Activated CD4-positive, alpha-beta T cell treated with anti-CD3 and anti-CD28 coated beads for 36 hours (primary cell): ENCODE data around the gene LUC7L. TPM values are rescaled to one million over a fixed set of nuclear protein-coding genes. Genes with fewer than 3 reads are reported as not detected.

ENCODE experiments used
- ATAC-seq: fragments of 200-7000 bp; cut with Tn5 transposase; one replicate; pipeline ENCODE4 v1.10.0; 2021; ENCODE audit warnings: mild to moderate bottlenecking, moderate library complexity
- CTCF ChIA-PET: fragments of 350-600 bp; sonication (Branson Sonifier 250); formaldehyde crosslinking; loops from one replicate; lab custom pipeline; 2021; ENCODE audit warnings: antibody characterized with exemption; lab: Charles Lee
- POLR2A ChIA-PET: fragments of 350-600 bp; sonication (Branson Sonifier 250); formaldehyde crosslinking; loops from one replicate; lab custom pipeline; 2021; ENCODE audit warnings: antibody characterized with exemption, inconsistent platforms; lab: Charles Lee
- DNase-seq: peaks from one replicate; pipeline ENCODE4 v3.0.0-alpha.2; 2020
- H3K27ac Mint-ChIP-seq: one replicate; pipeline ENCODE4 v1.8.0; 2021; ENCODE audit warnings: mixed read lengths
- H3K27me3 Mint-ChIP-seq: one replicate; pipeline ENCODE4 v1.8.0; 2021; ENCODE audit warnings: mixed read lengths
- H3K36me3 Mint-ChIP-seq: one replicate; pipeline ENCODE4 v1.8.0; 2021; ENCODE audit warnings: low read depth, mixed read lengths
- H3K4me1 Mint-ChIP-seq: one replicate; pipeline ENCODE4 v1.8.0; 2021; ENCODE audit warnings: mixed read lengths
- H3K4me3 Mint-ChIP-seq: one replicate; pipeline ENCODE4 v1.8.0; 2021; ENCODE audit warnings: mild to moderate bottlenecking, moderate library complexity, mixed read lengths
- H3K9me3 Mint-ChIP-seq: one replicate; pipeline ENCODE4 v1.8.0; 2021; ENCODE audit warnings: low read depth, mixed read lengths
- intact Hi-C, 2 experiments: fragments of 100-400 bp; cut with DNase I in 1 of 2; cut with micrococcal nuclease in 1 of 2; formaldehyde crosslinking; loops; one replicate each; pipeline versions ENCODE4 v1.14.2 to v1.15.1; 2022 to 2024; cut with DNase I, micrococcal nuclease
- total RNA-seq, 2 experiments: library from RNA; stranded (reverse); gene quantifications; one replicate each; pipeline ENCODE4 v1.2.3, GENCODE V29; 2021

LUC7L gene
- total RNA-seq, 2 experiments from 2014 or later, result 44.6 to 50.1 TPM

GRCh38 chr16:187330-187729, 41.9 kb downstream of the LUC7L start:
- Mint-ChIP-seq H3K27me3 (no peaks in the 10 kb centered on the region), H3K4me1 (peaks cover 4% of the 10 kb centered on the region), H3K27ac (no peak overlapping the region), H3K4me3 (no peak overlapping the region), H3K36me3 (peaks cover 32% of the 10 kb centered on the region), H3K9me3 (no peaks in the 10 kb centered on the region)
- no peak for ATAC-seq
- intact Hi-C loops, result no loop called here
- no peak for DNase-seq
- CTCF ChIA-PET, result interaction anchor here (2.0 kb wide), 1 partner anchor 80 kb away, joined by 9 read pairs; no protein-coding TSS in a partner anchor
- POLR2A ChIA-PET, result no interaction called here

- Mint-ChIP-seq H3K27me3 (no peaks in the 10 kb centered on the region), H3K4me3 (no peak overlapping the region), H3K4me1 (peaks cover 7% of the 10 kb centered on the region), H3K27ac (no peak overlapping the region), H3K9me3 (no peaks in the 10 kb centered on the region), H3K36me3 (peaks cover 21% of the 10 kb centered on the region)
- ChIA-PET CTCF (interaction anchor here (1.2 kb wide), 1 partner anchor 79 kb away, joined by 3 read pairs; no protein-coding TSS in a partner anchor), POLR2A (no interaction called here)
- intact Hi-C loops, result no loop called here
- no peak for ATAC-seq
- DNase-seq, result no peak
Observed at GRCh38 chr16:185691-186090, 43.6 kb downstream of the LUC7L start.

GRCh38 chr16:185213-185612, 44.0 kb downstream of the LUC7L start:
- CTCF ChIA-PET, result interaction anchor here (1.2 kb wide), 1 partner anchor 78 kb away, joined by 3 read pairs; no protein-coding TSS in a partner anchor
- H3K27me3 Mint-ChIP-seq, result no peaks in the 10 kb centered on the region
- ATAC-seq (no peak), DNase-seq (no peak)
- no peak overlapping the region for H3K27ac Mint-ChIP-seq
- POLR2A ChIA-PET, result no interaction called here
- no peak overlapping the region for H3K4me3 Mint-ChIP-seq
- intact Hi-C loops, result no loop called here
- H3K9me3 Mint-ChIP-seq, result no peaks in the 10 kb centered on the region
- H3K4me1 Mint-ChIP-seq, result peaks cover 7% of the 10 kb centered on the region
- H3K36me3 Mint-ChIP-seq, result peaks cover 18% of the 10 kb centered on the region

- H3K27ac Mint-ChIP-seq, result no peak overlapping the region
- ChIA-PET CTCF (interaction anchor here (0.7 to 1.7 kb wide), 10 partner anchors 16 to 158 kb away, joined by 3 to 10 read pairs (median 3); no protein-coding TSS in a partner anchor), POLR2A (no interaction called here)
- H3K4me1 Mint-ChIP-seq, result peaks cover 3% of the 10 kb centered on the region
- intact Hi-C loops, result no loop called here
- DNase-seq (no peak), ATAC-seq (no peak)
- H3K36me3 Mint-ChIP-seq, result peaks cover 4% of the 10 kb centered on the region
- H3K9me3 Mint-ChIP-seq, result no peaks in the 10 kb centered on the region
- peaks cover 14% of the 10 kb centered on the region for H3K27me3 Mint-ChIP-seq
- no peak overlapping the region for H3K4me3 Mint-ChIP-seq
Observed at GRCh38 chr16:183005-183404, 46.2 kb downstream of the LUC7L start.

- H3K27me3 Mint-ChIP-seq, result peaks cover 21% of the 10 kb centered on the region
- no peak for ATAC-seq
- ChIA-PET POLR2A (interaction anchor here (0.6 kb wide), 1 partner anchor 26 kb away, joined by 3 read pairs; no protein-coding TSS in a partner anchor), CTCF (interaction anchor here (0.6 to 1.7 kb wide), 16 partner anchors 10 to 243 kb away, joined by 3 to 10 read pairs (median 3); no protein-coding TSS in a partner anchor)
- no peak overlapping the region for H3K27ac Mint-ChIP-seq
- no peak for DNase-seq
- peaks cover 3% of the 10 kb centered on the region for H3K4me1 Mint-ChIP-seq
- peaks cover 4% of the 10 kb centered on the region for H3K36me3 Mint-ChIP-seq
- H3K9me3 Mint-ChIP-seq, result no peaks in the 10 kb centered on the region
- intact Hi-C loops, result loop anchor here (1.0 kb wide), 5 partner anchors 43 to 128 kb away; partner anchors contain the start of genes NPRL3 (in 1 of the 2), POLR3K (in 1 of the 2) and SNRNP25 (in 1 of the 2)
- H3K4me3 Mint-ChIP-seq, result no peak overlapping the region
Observed at GRCh38 chr16:181565-182021, 47.7 kb downstream of the LUC7L start.

GRCh38 chr16:180681-181564, 48.3 kb downstream of the LUC7L start:
- POLR2A ChIA-PET, result no interaction called here
- peak; percentile 88 for ATAC-seq
- H3K27ac Mint-ChIP-seq, result no peak overlapping the region
- peaks cover 4% of the 10 kb centered on the region for H3K36me3 Mint-ChIP-seq
- H3K4me1 Mint-ChIP-seq, result peaks cover 3% of the 10 kb centered on the region
- H3K4me3 Mint-ChIP-seq, result peak overlapping the region; percentile 39
- CTCF ChIA-PET, result interaction anchor here (0.6 to 1.6 kb wide), 11 partner anchors 11 to 243 kb away, joined by 3 to 9 read pairs (median 3); no protein-coding TSS in a partner anchor
- DNase-seq, result peak; percentile 94
- intact Hi-C loops, result loop anchor here (1.0 kb wide), 5 partner anchors 43 to 128 kb away; partner anchors contain the start of genes NPRL3 (in 1 of the 2), POLR3K (in 1 of the 2) and SNRNP25 (in 1 of the 2)
- no peaks in the 10 kb centered on the region for H3K9me3 Mint-ChIP-seq
- H3K27me3 Mint-ChIP-seq, result peaks cover 21% of the 10 kb centered on the region

- H3K9me3 Mint-ChIP-seq, result no peaks in the 10 kb centered on the region
- intact Hi-C loops, result no loop called here
- H3K36me3 Mint-ChIP-seq, result peaks cover 2% of the 10 kb centered on the region
- peak within 1 kb of the TSS; percentile 51 for H3K4me3 Mint-ChIP-seq
- H3K27ac Mint-ChIP-seq, result no peak within 1 kb of the TSS
- POLR2A ChIA-PET, result no interaction called here
- DNase-seq (peak; percentile 60), ATAC-seq (peak; percentile 14)
- peaks cover 26% of the 10 kb centered on the region for H3K27me3 Mint-ChIP-seq
- H3K4me1 Mint-ChIP-seq, result peaks cover 3% of the 10 kb centered on the region
- CTCF ChIA-PET, result interaction anchor here (0.6 to 1.2 kb wide), 5 partner anchors 47 to 114 kb away, joined by 3 to 9 read pairs (median 3); no protein-coding TSS in a partner anchor
Observed at GRCh38 chr16:180101-180675, 49.1 kb downstream of the LUC7L start, which contains the start of gene HBQ1. Gene HBQ1 (plus strand): TSS chr16:180459. CDS start chr16:180487, 28 bp downstream.

GRCh38 chr16:179211-180092, 49.8 kb downstream of the LUC7L start:
- CTCF ChIA-PET, result interaction anchor here (1.0 to 1.2 kb wide), 3 partner anchors 9 to 72 kb away, joined by 3 to 9 read pairs (median 4); no protein-coding TSS in a partner anchor
- Mint-ChIP-seq H3K36me3 (no peaks in the 10 kb centered on the region), H3K27ac (no peak overlapping the region), H3K9me3 (no peaks in the 10 kb centered on the region), H3K27me3 (peaks cover 32% of the 10 kb centered on the region), H3K4me1 (peaks cover 3% of the 10 kb centered on the region), H3K4me3 (peak overlapping the region; percentile 51)
- ATAC-seq (no peak), DNase-seq (no peak)
- intact Hi-C loops, result no loop called here
- POLR2A ChIA-PET, result no interaction called here

GRCh38 chr16:178668-179015, 50.6 kb downstream of the LUC7L start:
- CTCF ChIA-PET, result interaction anchor here (1.0 kb wide), 1 partner anchor 8 kb away, joined by 4 read pairs; no protein-coding TSS in a partner anchor
- intact Hi-C loops, result no loop called here
- no peaks in the 10 kb centered on the region for H3K9me3 Mint-ChIP-seq

GRCh38 chr16:177981-178667, 51.1 kb downstream of the LUC7L start:
- ChIA-PET POLR2A (no interaction called here), CTCF (interaction anchor here (1.0 to 1.4 kb wide), 3 partner anchors 8 to 113 kb away, joined by 3 to 5 read pairs (median 4); no protein-coding TSS in a partner anchor)
- peaks cover 3% of the 10 kb centered on the region for H3K4me1 Mint-ChIP-seq
- no peak overlapping the region for H3K4me3 Mint-ChIP-seq
- DNase-seq, result no peak
- no peak overlapping the region for H3K27ac Mint-ChIP-seq
- intact Hi-C loops, result no loop called here
- H3K36me3 Mint-ChIP-seq, result no peaks in the 10 kb centered on the region
- no peaks in the 10 kb centered on the region for H3K9me3 Mint-ChIP-seq
- H3K27me3 Mint-ChIP-seq, result peaks cover 40% of the 10 kb centered on the region
- no peak for ATAC-seq

More at GRCh38 chr16:178668-179015, 50.6 kb downstream of the LUC7L start:
- ATAC-seq, result no peak
- Mint-ChIP-seq H3K4me3 (no peak overlapping the region), H3K27me3 (peaks cover 36% of the 10 kb centered on the region), H3K27ac (no peak overlapping the region), H3K4me1 (peaks cover 3% of the 10 kb centered on the region), H3K36me3 (no peaks in the 10 kb centered on the region)
- no peak for DNase-seq
- POLR2A ChIA-PET, result no interaction called here
